PFSK-1 (cell line): Measurements from ENCODE around the gene RSRP1.

ENCODE experiments used
- POLR2AphosphoS5 ChIP-seq: IDR thresholded peaks from 2 replicates; pipeline ENCODE4 v1.6.1; 2012; ENCODE audit warnings: low read depth, mild to moderate bottlenecking, control low read depth, low read length, moderate library complexity
- REST ChIP-seq, 2 experiments: IDR thresholded peaks; 2 replicates each; pipeline versions ENCODE4 v1.6.1 to v1.8.0; 2011 to 2012; ENCODE audit warnings: low read depth in 2 of 2, low read length in 2 of 2, control low read depth in 1 of 2, inconsistent platforms in 1 of 2, mild to moderate bottlenecking in 1 of 2, moderate library complexity in 1 of 2; ENCODE audit not compliant: insufficient read depth in 1 of 2
- SIN3A ChIP-seq: IDR thresholded peaks from 2 replicates; pipeline ENCODE4 v1.6.1; 2012; ENCODE audit warnings: mild to moderate bottlenecking, low read length, moderate library complexity, borderline replicate concordance; ENCODE audit not compliant: insufficient read depth

GRCh38 chr1:25216123-25216522 lies 31.1 kb downstream of the RSRP1 start:
- TF ChIP-seq POLR2AphosphoS5 (no peak), REST (IDR thresholded peaks at IDR 0.05; ENCODE audit: insufficient read depth in 1 of 2, low read depth in 2 of 2, low read length in 2 of 2) (no peak), SIN3A (no peak)
